HepG2 (cell line): Measurements from ENCODE around the gene ID4.

Experiments used
- CTCF ChIP-seq: sonication (generic); formaldehyde crosslinking; IDR thresholded peaks from 2 replicates; pipeline ENCODE4 v1.5.0; 2020; ENCODE audit warnings: mild to moderate bottlenecking, missing genetic modification reagents, moderate library complexity
- ETV6 ChIP-seq: sonication (generic); formaldehyde crosslinking; conservative IDR thresholded peaks from 2 replicates; pipeline ENCODE4 v1.4.0; 2020; ENCODE audit warnings: missing genetic modification reagents
- PAWR ChIP-seq: sonication (generic); formaldehyde crosslinking; IDR thresholded peaks from 2 replicates; pipeline ENCODE4 v1.4.0; 2020; ENCODE audit warnings: missing genetic modification reagents, mild to moderate bottlenecking, borderline replicate concordance
- POLR2A ChIP-seq, 2 experiments: IDR thresholded peaks; 2 replicates each; pipeline ENCODE4 v1.6.1; 2011; ENCODE audit warnings: low read depth in 2 of 2, low read length in 2 of 2, mild to moderate bottlenecking in 1 of 2, moderate library complexity in 1 of 2; ENCODE audit not compliant: insufficient read depth in 1 of 2
- SATB2 ChIP-seq: sonication (generic); formaldehyde crosslinking; IDR thresholded peaks from 2 replicates; pipeline ENCODE4 v1.5.0; 2020; ENCODE audit warnings: missing genetic modification reagents
- SNAPC5 ChIP-seq: sonication (generic); formaldehyde crosslinking; IDR thresholded peaks from 2 replicates; pipeline ENCODE4 v1.8.1; 2023; ENCODE audit warnings: mild to moderate bottlenecking, missing genetic modification reagents, borderline replicate concordance
- SOX6 ChIP-seq, 2 experiments: fragments of 450-650 bp in 1 of 2; sonication (generic) in 1 of 2; formaldehyde crosslinking in 1 of 2; IDR thresholded peaks; 2 replicates each; pipeline versions ENCODE4 v1.4.0 to v1.6.1; 2017 to 2020; ENCODE audit warnings: antibody characterized with exemption in 1 of 2, mild to moderate bottlenecking in 1 of 2, missing genetic modification reagents in 1 of 2
- ZNF124 ChIP-seq: sonication (generic); formaldehyde crosslinking; IDR thresholded peaks from 2 replicates; pipeline ENCODE4 v1.4.0; 2020; ENCODE audit warnings: missing genetic modification reagents
- ZNF18 ChIP-seq: sonication (generic); formaldehyde crosslinking; IDR thresholded peaks from 2 replicates; pipeline ENCODE4 v1.8.0; 2022; ENCODE audit warnings: mild to moderate bottlenecking, missing genetic modification reagents; ENCODE audit not compliant: insufficient replicate concordance
- ZNF275 ChIP-seq: sonication (generic); formaldehyde crosslinking; IDR thresholded peaks from 2 replicates; pipeline ENCODE4 v1.8.0; 2022; ENCODE audit warnings: missing genetic modification reagents, mild to moderate bottlenecking, inconsistent platforms, borderline replicate concordance
- ZNF644 ChIP-seq: IDR thresholded peaks from 2 replicates; pipeline ENCODE4 v1.6.1; 2016; ENCODE audit warnings: low read depth

- TF ChIP-seq PAWR (CRISPR knock-in tag) (no peak), CTCF (no peak), ZNF275 (CRISPR knock-in tag) (no peak), SATB2 (CRISPR knock-in tag) (no peak), ZNF18 (CRISPR knock-in tag) (no peak), ZNF644 (CRISPR knock-in tag) (no peak), ETV6 (CRISPR knock-in tag) (no peak), POLR2A (IDR thresholded peaks at IDR 0.05; ENCODE audit: insufficient read depth in 1 of 2, low read depth in 2 of 2, low read length in 2 of 2) (no peak), SOX6 (IDR thresholded peaks at IDR 0.05) (no peak), SOX6 (CRISPR knock-in tag; IDR thresholded peaks at IDR 0.05) (no peak), ZNF124 (CRISPR knock-in tag) (no peak), SNAPC5 (CRISPR knock-in tag) (no peak)
These were observed 18.4 kb upstream of the ID4 start for GRCh38 chr6:19818805-19819204.
